ENCODE results near the gene LRRFIP2.
"Not testable (repeated sequence)": the region's sequence is repeated elsewhere in the genome, so short reads cannot be mapped to it uniquely, and the experiment has no call there.

LRRFIP2 gene

GRCh38 chr3:37155782-37156181 lies 18.6 kb downstream of the LRRFIP2 start:
- no peak for TF ChIP-seq LEF1 (IDR thresholded peaks at IDR 0.05; ENCODE audit: borderline replicate concordance)
- no peak for TF ChIP-seq ARNT (IDR thresholded peaks at IDR 0.05)
- no peak for TF ChIP-seq SUZ12 (IDR thresholded peaks at IDR 0.05)
- TF ChIP-seq FOXA1 (IDR thresholded peaks at IDR 0.05) = no peak
- TF ChIP-seq CTBP1 (IDR thresholded peaks at IDR 0.05; ENCODE audit: borderline replicate concordance) = no peak
- TF ChIP-seq ELF4 (IDR thresholded peaks at IDR 0.05) = no peak
- no peak for TF ChIP-seq ZNF384 (IDR thresholded peaks at IDR 0.05)
- no peak for TF ChIP-seq FOXM1 (IDR thresholded peaks at IDR 0.05; ENCODE audit: borderline replicate concordance)
- no peak for TF ChIP-seq L3MBTL2 (conservative IDR thresholded peaks at IDR 0.05)
- TF ChIP-seq SP1 (IDR thresholded peaks at IDR 0.05) = no peak
- no peak for TF ChIP-seq FOXK2 (IDR thresholded peaks at IDR 0.05)
- TF ChIP-seq TARDBP (IDR thresholded peaks at IDR 0.05) = no peak
- TF ChIP-seq, protein P1, sequence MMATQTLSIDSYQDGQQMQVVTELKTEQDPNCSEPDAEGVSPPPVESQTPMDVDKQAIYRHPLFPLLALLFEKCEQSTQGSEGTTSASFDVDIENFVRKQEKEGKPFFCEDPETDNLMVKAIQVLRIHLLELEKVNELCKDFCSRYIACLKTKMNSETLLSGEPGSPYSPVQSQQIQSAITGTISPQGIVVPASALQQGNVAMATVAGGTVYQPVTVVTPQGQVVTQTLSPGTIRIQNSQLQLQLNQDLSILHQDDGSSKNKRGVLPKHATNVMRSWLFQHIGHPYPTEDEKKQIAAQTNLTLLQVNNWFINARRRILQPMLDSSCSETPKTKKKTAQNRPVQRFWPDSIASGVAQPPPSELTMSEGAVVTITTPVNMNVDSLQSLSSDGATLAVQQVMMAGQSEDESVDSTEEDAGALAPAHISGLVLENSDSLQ (IDR thresholded peaks at IDR 0.05) = no peak
- TF ChIP-seq NFRKB (IDR thresholded peaks at IDR 0.05) = no peak
- TF ChIP-seq HDGF (IDR thresholded peaks at IDR 0.05; ENCODE audit: borderline replicate concordance) = no peak
- no peak for TF ChIP-seq BHLHE40 (IDR thresholded peaks at IDR 0.05; ENCODE audit: borderline replicate concordance)
- ChIA-PET CTCF (no interaction called here), POLR2A (no interaction called here)
- DNase-seq (ENCODE audit: extremely low spot score) = no peak

DNA sequence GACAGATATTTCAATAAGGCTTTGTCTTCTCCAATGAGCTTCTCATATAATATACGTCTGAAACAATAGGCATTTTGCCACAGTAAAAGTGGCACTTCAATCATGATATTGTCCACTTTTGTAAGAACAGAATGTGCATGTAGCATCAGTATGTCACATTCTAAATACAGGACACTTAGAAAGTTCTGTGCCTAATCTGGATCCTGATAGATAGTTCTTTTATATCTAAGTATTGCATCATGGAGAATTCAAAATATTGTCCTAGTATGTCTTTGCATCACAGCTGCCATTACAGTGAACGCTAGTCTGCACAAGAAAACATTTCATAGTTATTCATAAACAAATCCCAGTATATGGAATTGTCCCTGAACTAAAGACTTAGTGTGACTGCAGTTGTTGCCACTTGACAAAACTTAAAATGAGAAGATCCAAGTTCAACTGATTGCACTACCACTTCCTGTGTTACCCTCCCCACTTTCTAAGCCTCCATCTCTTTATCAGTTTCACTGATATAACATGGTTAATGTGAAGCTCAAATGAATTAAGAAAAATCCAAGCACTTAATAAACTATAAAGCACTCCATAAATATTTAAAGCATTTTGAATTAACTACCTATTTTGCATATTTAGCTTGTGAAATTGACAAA lies 19.6 kb downstream of the LRRFIP2 start:
- CTCF ChIA-PET = no interaction called here
- DNase-seq (ENCODE audit: extremely low spot score) = no peak
- POLR2A ChIA-PET = no interaction called here
- TF ChIP-seq FOXK2 (IDR thresholded peaks at IDR 0.05) (no peak), ARNT (IDR thresholded peaks at IDR 0.05) (no peak), SUZ12 (IDR thresholded peaks at IDR 0.05) (no peak), TARDBP (IDR thresholded peaks at IDR 0.05) (no peak), FOXM1 (IDR thresholded peaks at IDR 0.05; ENCODE audit: borderline replicate concordance) (no peak), LEF1 (IDR thresholded peaks at IDR 0.05; ENCODE audit: borderline replicate concordance) (no peak), ELF4 (IDR thresholded peaks at IDR 0.05) (no peak)

DNA sequence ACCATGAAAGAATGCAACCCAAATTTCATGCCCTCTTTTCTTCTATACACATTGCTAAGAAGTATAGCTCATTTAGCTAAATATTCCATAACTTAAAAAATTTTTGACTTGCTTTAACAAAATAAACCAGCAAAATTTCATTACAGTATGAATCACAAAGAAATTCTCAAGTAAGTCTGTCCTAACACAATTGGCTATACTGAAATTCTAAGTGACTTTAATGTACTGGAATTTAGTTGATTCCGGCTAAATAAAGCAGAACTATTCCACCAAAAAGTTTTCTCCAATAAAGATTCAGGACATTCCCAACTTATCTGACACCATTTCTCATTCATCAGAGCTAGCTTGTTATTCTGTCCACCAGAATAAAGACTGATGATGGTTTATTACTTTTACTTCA lies 23.8 kb downstream of the LRRFIP2 start:
- DNase-seq (ENCODE audit: extremely low spot score) = no peak
- ChIA-PET POLR2A (no interaction called here), CTCF (no interaction called here)
- TF ChIP-seq FOXM1 (IDR thresholded peaks at IDR 0.05; ENCODE audit: borderline replicate concordance) = no peak
- TF ChIP-seq L3MBTL2 (conservative IDR thresholded peaks at IDR 0.05) = no peak
- no peak for TF ChIP-seq NFRKB (IDR thresholded peaks at IDR 0.05)
- no peak for TF ChIP-seq FOXK2 (IDR thresholded peaks at IDR 0.05)
- TF ChIP-seq, protein P1 (IDR thresholded peaks at IDR 0.05) = no peak
- TF ChIP-seq ELF4 (IDR thresholded peaks at IDR 0.05) = no peak
- no peak for TF ChIP-seq ZNF384 (IDR thresholded peaks at IDR 0.05)
- TF ChIP-seq FOXA1 (IDR thresholded peaks at IDR 0.05) = no peak
- TF ChIP-seq SUZ12 (IDR thresholded peaks at IDR 0.05) = no peak
- TF ChIP-seq SP1 (IDR thresholded peaks at IDR 0.05) = no peak
- TF ChIP-seq TARDBP (IDR thresholded peaks at IDR 0.05) = no peak
- no peak for TF ChIP-seq HDGF (IDR thresholded peaks at IDR 0.05; ENCODE audit: borderline replicate concordance)
- TF ChIP-seq LEF1 (IDR thresholded peaks at IDR 0.05; ENCODE audit: borderline replicate concordance) = no peak
- no peak for TF ChIP-seq ARNT (IDR thresholded peaks at IDR 0.05)
- TF ChIP-seq BHLHE40 (IDR thresholded peaks at IDR 0.05; ENCODE audit: borderline replicate concordance) = no peak
- no peak for TF ChIP-seq CTBP1 (IDR thresholded peaks at IDR 0.05; ENCODE audit: borderline replicate concordance)

GRCh38 chr3:37149257-37149656 lies 25.1 kb downstream of the LRRFIP2 start:
- ChIA-PET POLR2A (no interaction called here), CTCF (no interaction called here)
- TF ChIP-seq SUZ12 (IDR thresholded peaks at IDR 0.05) (no peak), LEF1 (IDR thresholded peaks at IDR 0.05; ENCODE audit: borderline replicate concordance) (no peak), SP1 (IDR thresholded peaks at IDR 0.05) (no peak), FOXM1 (IDR thresholded peaks at IDR 0.05; ENCODE audit: borderline replicate concordance) (no peak), FOXK2 (IDR thresholded peaks at IDR 0.05) (no peak)
- no peak for DNase-seq (ENCODE audit: extremely low spot score)

- ChIA-PET CTCF (no interaction called here), POLR2A (no interaction called here)
- DNase-seq (ENCODE audit: extremely low spot score) = no peak
- TF ChIP-seq SUZ12 (IDR thresholded peaks at IDR 0.05) (no peak), NFRKB (IDR thresholded peaks at IDR 0.05) (no peak), BHLHE40 (IDR thresholded peaks at IDR 0.05; ENCODE audit: borderline replicate concordance) (no peak), FOXM1 (IDR thresholded peaks at IDR 0.05; ENCODE audit: borderline replicate concordance) (no peak), TARDBP (IDR thresholded peaks at IDR 0.05) (no peak), FOXK2 (IDR thresholded peaks at IDR 0.05) (no peak), ARNT (IDR thresholded peaks at IDR 0.05) (no peak), HDGF (IDR thresholded peaks at IDR 0.05; ENCODE audit: borderline replicate concordance) (no peak), CTBP1 (IDR thresholded peaks at IDR 0.05; ENCODE audit: borderline replicate concordance) (no peak), ELF4 (IDR thresholded peaks at IDR 0.05) (no peak), LEF1 (IDR thresholded peaks at IDR 0.05; ENCODE audit: borderline replicate concordance) (no peak), ZNF384 (IDR thresholded peaks at IDR 0.05) (no peak), SP1 (IDR thresholded peaks at IDR 0.05) (no peak), FOXA1 (IDR thresholded peaks at IDR 0.05) (no peak), L3MBTL2 (conservative IDR thresholded peaks at IDR 0.05) (no peak)
- TF ChIP-seq, protein P1 (IDR thresholded peaks at IDR 0.05) = no peak
These were observed 26.2 kb downstream of the LRRFIP2 start for GRCh38 chr3:37148208-37148607.

- DNase-seq (ENCODE audit: extremely low spot score) = no peak
- TF ChIP-seq BHLHE40 (IDR thresholded peaks at IDR 0.05; ENCODE audit: borderline replicate concordance) = no peak
- TF ChIP-seq ELF4 (IDR thresholded peaks at IDR 0.05) = no peak
- TF ChIP-seq SUZ12 (IDR thresholded peaks at IDR 0.05) = no peak
- TF ChIP-seq LEF1 (IDR thresholded peaks at IDR 0.05; ENCODE audit: borderline replicate concordance) = no peak
- no peak for TF ChIP-seq FOXK2 (IDR thresholded peaks at IDR 0.05)
- TF ChIP-seq L3MBTL2 (conservative IDR thresholded peaks at IDR 0.05) = no peak
- no peak for TF ChIP-seq SP1 (IDR thresholded peaks at IDR 0.05)
- POLR2A ChIA-PET = no interaction called here
- CTCF ChIA-PET = no interaction called here
These were observed 26.7 kb downstream of the LRRFIP2 start for GRCh38 chr3:37147666-37148065.

- CTCF ChIA-PET; DNase-seq (ENCODE audit: extremely low spot score); POLR2A ChIA-PET: not testable (repeated sequence)
These were observed 27.5 kb downstream of the LRRFIP2 start for GRCh38 chr3:37146927-37147326.
